ENCODE data around the gene MCOLN1. TPM values are rescaled to one million over a fixed set of nuclear protein-coding genes. Genes with fewer than 3 reads are reported as not detected.

MCOLN1 gene
- polyA plus RNA-seq (2013), result 26.7 and 29.7 TPM in 2 replicates

DNA sequence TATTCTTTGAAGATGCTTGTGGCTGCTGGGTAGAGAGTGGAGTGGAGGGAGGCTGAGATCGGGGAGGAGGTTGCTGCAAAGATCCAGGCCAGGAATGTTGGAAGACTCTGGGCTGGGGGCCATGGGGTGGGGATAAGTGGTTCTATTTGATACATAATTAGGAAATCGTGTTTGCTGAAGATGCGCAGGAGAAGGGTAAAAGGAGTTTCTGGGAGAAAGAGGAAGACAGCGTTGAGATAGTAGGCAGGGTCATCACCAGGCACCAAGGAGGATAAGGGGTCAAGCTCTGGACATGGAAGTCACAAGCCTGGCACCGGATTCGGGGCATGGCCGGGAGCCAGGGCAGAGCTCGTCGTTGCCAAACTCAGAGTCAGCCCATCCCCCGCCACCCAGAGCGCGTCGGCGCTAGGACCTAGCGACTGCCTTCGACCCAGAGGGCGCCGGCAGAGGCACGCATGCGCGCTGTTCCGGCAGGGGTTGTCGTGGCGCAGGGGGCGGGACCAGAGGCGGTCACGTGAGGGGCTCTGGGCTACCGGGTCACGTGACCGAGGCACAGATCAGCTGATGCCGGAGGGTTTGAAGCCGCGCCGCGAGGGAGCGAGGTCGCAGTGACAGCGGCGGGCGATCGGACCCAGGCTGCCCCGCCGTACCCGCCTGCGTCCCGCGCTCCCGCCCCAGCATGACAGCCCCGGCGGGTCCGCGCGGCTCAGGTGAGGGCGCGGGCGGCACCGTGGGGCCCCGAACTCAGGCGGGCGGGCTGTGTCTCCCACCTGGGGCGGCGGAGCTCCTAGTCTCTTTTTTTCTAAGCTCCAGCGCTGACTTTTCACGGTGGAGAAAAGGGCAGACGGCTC is at the start of gene MCOLN1:
MCOLN1 (plus strand) TSS at position 553 of the 851 bp plus-strand sequence; CDS start at position 680, 127 bp downstream.
- Histone ChIP-seq H2BK5ac (ENCODE audit: low read depth, low read length, poor library complexity) (peak within 1 kb of the TSS; percentile 70), H2BK120ac (ENCODE audit: insufficient read depth, low read length, poor library complexity) (peak within 1 kb of the TSS; percentile 75), H2BK12ac (ENCODE audit: low read length) (peak within 1 kb of the TSS; percentile 67), H3K9me3 (ENCODE audit: insufficient read depth, low read depth, low read length) (no peaks in the 10 kb centered on the region), H3K4ac (ENCODE audit: low read depth, low read length) (peak within 1 kb of the TSS; percentile 68), H3K4me2 (ENCODE audit: low read length) (peak within 1 kb of the TSS; percentile 96), H3K23ac (ENCODE audit: low read length) (no peak within 1 kb of the TSS), H2AK5ac (ENCODE audit: low read length) (peak within 1 kb of the TSS; percentile 94), H3K4me1 (ENCODE audit: control insufficient read depth in 1 of 2, insufficient read depth in 2 of 2, low read length in 2 of 2) (peaks cover 5 to 10% of the 10 kb centered on the region in 2 experiments), H2AFZ (ENCODE audit: insufficient read depth, low read length, poor library complexity) (peak within 1 kb of the TSS; percentile 83), H4K91ac (ENCODE audit: low read depth, low read length) (peak within 1 kb of the TSS; percentile 87), H3K9ac (ENCODE audit: low read length) (peak within 1 kb of the TSS; percentile 71), H4K12ac (ENCODE audit: low read depth, low read length) (peak within 1 kb of the TSS; percentile 96), H4K8ac (ENCODE audit: low read depth, low read length) (peak within 1 kb of the TSS; percentile 92), H3K27ac (ENCODE audit: low read depth, low read length) (peak within 1 kb of the TSS; percentile 22), H3K14ac (ENCODE audit: low read length) (peak within 1 kb of the TSS; percentile 84), H3K27me3 (ENCODE audit: insufficient read depth, low read length) (no peaks in the 10 kb centered on the region), H3K79me2 (ENCODE audit: control insufficient read depth, insufficient read depth, low read length, poor library complexity) (peaks cover 6% of the 10 kb centered on the region), H3K79me1 (ENCODE audit: low read length) (peaks cover 7% of the 10 kb centered on the region), H3K18ac (ENCODE audit: low read length) (peak within 1 kb of the TSS; percentile 88), H3K4me3 (ENCODE audit: low read depth, low read length) (peak within 1 kb of the TSS; percentile 93), H3K36me3 (ENCODE audit: control insufficient read depth in 1 of 2, insufficient read depth in 2 of 2, low read length in 2 of 2) (peaks cover 39 to 45% of the 10 kb centered on the region in 2 experiments)
- DNase-seq, result peak; percentile 99
- no CpG with 5 or more reads among the region's 65 CpGs for WGBS (ENCODE audit: extremely low coverage, insufficient coverage, insufficient read length)

DNA sequence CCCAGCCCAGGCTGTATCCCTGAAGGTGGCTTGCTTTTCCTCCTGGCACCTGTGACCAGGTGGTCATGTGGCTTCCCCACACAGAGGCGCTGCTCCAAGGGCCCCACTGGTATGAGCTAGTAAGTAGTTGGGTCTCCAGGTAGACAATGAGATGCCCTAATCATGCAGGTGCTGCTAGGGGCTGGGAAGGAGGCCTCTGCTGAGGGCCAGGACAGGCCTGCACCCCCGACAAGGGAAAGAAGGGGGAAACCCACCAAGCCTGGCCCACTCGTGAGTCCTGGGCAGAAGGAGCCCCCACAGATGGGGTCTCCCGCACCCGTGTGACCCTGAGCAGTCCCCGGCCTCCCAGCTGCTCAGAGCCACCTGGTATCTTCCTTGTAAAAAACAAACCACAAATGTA is 46.8 kb upstream of the MCOLN1 start:
- Histone ChIP-seq H3K4me2 (ENCODE audit: low read length) (no peak overlapping the region), H3K4me3 (ENCODE audit: low read depth, low read length) (no peak overlapping the region), H3K9ac (ENCODE audit: low read length) (no peak overlapping the region), H3K27ac (ENCODE audit: low read depth, low read length) (no peak overlapping the region), H3K4ac (ENCODE audit: low read depth, low read length) (no peak overlapping the region), H2BK5ac (ENCODE audit: low read depth, low read length, poor library complexity) (no peak overlapping the region), H3K23ac (ENCODE audit: low read length) (no peak overlapping the region), H3K18ac (ENCODE audit: low read length) (no peak overlapping the region), H4K12ac (ENCODE audit: low read depth, low read length) (no peak overlapping the region), H3K79me1 (ENCODE audit: low read length) (peaks cover 35% of the 10 kb centered on the region), H3K79me2 (ENCODE audit: control insufficient read depth, insufficient read depth, low read length, poor library complexity) (peaks cover 5% of the 10 kb centered on the region), H2AK5ac (ENCODE audit: low read length) (no peak overlapping the region), H2AFZ (ENCODE audit: insufficient read depth, low read length, poor library complexity) (no peak overlapping the region), H2BK12ac (ENCODE audit: low read length) (peak overlapping the region; percentile 12), H3K14ac (ENCODE audit: low read length) (no peak overlapping the region), H4K91ac (ENCODE audit: low read depth, low read length) (peak overlapping the region; percentile 15), H3K27me3 (ENCODE audit: insufficient read depth, low read length) (no peaks in the 10 kb centered on the region), H4K8ac (ENCODE audit: low read depth, low read length) (no peak overlapping the region), H3K4me1 (ENCODE audit: control insufficient read depth in 1 of 2, insufficient read depth in 2 of 2, low read length in 2 of 2) (peaks cover 21 to 27% of the 10 kb centered on the region in 2 experiments), H3K9me3 (ENCODE audit: insufficient read depth, low read depth, low read length) (peaks cover 2% of the 10 kb centered on the region), H2BK120ac (ENCODE audit: insufficient read depth, low read length, poor library complexity) (no peak overlapping the region), H3K36me3 (ENCODE audit: control insufficient read depth in 1 of 2, insufficient read depth in 2 of 2, low read length in 2 of 2) (peaks cover 32 to 33% of the 10 kb centered on the region in 2 experiments)
- no peak for DNase-seq
- WGBS (ENCODE audit: extremely low coverage, insufficient coverage, insufficient read length), result no CpG with 5 or more reads among the region's 6 CpGs

DNA sequence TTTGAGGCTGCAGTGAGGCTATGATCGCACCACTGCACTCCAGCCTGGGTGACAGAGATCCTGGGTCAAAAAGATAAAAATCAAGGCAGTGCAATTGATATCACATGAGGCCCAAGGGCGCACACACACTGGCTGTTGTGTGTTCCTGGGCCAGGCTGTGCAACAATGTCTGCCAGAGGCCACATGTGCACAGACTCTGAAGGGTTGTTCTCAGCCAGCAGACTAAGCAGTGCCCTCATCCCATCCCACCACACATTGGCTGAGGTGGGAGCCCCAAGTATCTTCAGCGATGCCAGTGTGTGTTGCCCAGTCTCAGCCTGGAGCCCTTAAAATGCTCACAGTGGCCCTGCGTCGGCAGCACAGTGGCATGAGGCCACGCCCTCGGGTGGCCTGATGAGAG is 46.2 kb upstream of the MCOLN1 start:
- peaks cover 40% of the 10 kb centered on the region for H3K79me1 ChIP-seq (ENCODE audit: low read length)
- peak overlapping the region; percentile 45 for H3K18ac ChIP-seq (ENCODE audit: low read length)
- peak overlapping the region; percentile 23 for H4K12ac ChIP-seq (ENCODE audit: low read depth, low read length)
- no peaks in the 10 kb centered on the region for H3K27me3 ChIP-seq (ENCODE audit: insufficient read depth, low read length)
- no peak overlapping the region for H3K4me3 ChIP-seq (ENCODE audit: low read depth, low read length)
- H3K9ac ChIP-seq (ENCODE audit: low read length), result no peak overlapping the region
- H3K14ac ChIP-seq (ENCODE audit: low read length), result peak overlapping the region; percentile 72
- H3K23ac ChIP-seq (ENCODE audit: low read length), result no peak overlapping the region
- peak overlapping the region; percentile 91 for H2AK5ac ChIP-seq (ENCODE audit: low read length)
- H3K4me2 ChIP-seq (ENCODE audit: low read length), result no peak overlapping the region
- peak overlapping the region; percentile 55 for H2BK120ac ChIP-seq (ENCODE audit: insufficient read depth, low read length, poor library complexity)
- H3K27ac ChIP-seq (ENCODE audit: low read depth, low read length), result no peak overlapping the region
- peaks cover 26 to 31% of the 10 kb centered on the region in 2 experiments for H3K4me1 ChIP-seq (ENCODE audit: control insufficient read depth in 1 of 2, insufficient read depth in 2 of 2, low read length in 2 of 2)
- H3K4ac ChIP-seq (ENCODE audit: low read depth, low read length), result peak overlapping the region; percentile 12
- H3K36me3 ChIP-seq (ENCODE audit: control insufficient read depth in 1 of 2, insufficient read depth in 2 of 2, low read length in 2 of 2), result peaks cover 26 to 27% of the 10 kb centered on the region in 2 experiments
- H2AFZ ChIP-seq (ENCODE audit: insufficient read depth, low read length, poor library complexity), result no peak overlapping the region
- H4K91ac ChIP-seq (ENCODE audit: low read depth, low read length), result peak overlapping the region; percentile 77
- H3K9me3 ChIP-seq (ENCODE audit: insufficient read depth, low read depth, low read length), result peaks cover 2% of the 10 kb centered on the region
- DNase-seq, result no peak
- peaks cover 8% of the 10 kb centered on the region for H3K79me2 ChIP-seq (ENCODE audit: control insufficient read depth, insufficient read depth, low read length, poor library complexity)
- WGBS (ENCODE audit: extremely low coverage, insufficient coverage, insufficient read length), result no CpG with 5 or more reads among the region's 7 CpGs
- peak overlapping the region; percentile 79 for H2BK12ac ChIP-seq (ENCODE audit: low read length)
- peak overlapping the region; percentile 64 for H4K8ac ChIP-seq (ENCODE audit: low read depth, low read length)
- peak overlapping the region; percentile 11 for H2BK5ac ChIP-seq (ENCODE audit: low read depth, low read length, poor library complexity)

DNA sequence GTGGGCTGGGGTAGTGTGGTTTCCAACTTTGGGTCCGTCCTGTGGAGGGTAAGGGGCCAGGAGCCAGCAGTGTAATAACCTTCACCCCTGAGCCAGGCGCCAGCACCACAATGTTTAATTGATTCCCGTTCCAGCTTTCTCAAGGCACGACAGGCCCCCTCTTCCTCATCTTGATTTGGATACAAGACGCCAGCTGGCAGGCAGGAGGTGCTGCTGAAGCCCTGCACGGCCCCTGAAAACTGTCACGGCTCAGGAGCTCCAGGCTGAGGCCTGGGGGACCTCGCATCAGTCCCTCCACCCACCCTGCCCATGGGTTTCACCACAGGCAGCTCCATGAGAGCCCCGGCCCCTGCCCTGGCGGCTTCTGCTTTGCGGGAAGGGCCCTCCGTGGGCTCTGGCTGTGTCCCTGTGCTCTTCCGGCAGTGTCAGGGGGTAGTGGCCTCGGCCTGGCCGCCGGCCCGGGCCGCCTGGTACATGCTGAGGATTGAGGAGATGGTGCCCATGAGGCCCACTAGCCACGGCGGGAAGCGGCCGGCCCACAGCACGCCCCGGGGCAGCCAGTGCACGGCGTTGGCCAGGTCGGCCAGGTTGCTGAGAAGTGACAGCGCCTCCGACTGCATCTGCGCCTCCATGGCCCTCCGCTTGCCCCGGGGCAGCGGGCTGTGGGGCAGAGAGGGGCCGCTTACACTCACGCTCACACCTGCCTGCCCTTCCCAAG is 45.5 kb upstream of the MCOLN1 start:
- peak overlapping the region; percentile 93 for H2BK12ac ChIP-seq (ENCODE audit: low read length)
- no peak for DNase-seq
- WGBS (ENCODE audit: extremely low coverage, insufficient coverage, insufficient read length), result no CpG with 5 or more reads among the region's 35 CpGs
- H3K4me3 ChIP-seq (ENCODE audit: low read depth, low read length), result no peak overlapping the region
- H3K36me3 ChIP-seq (ENCODE audit: control insufficient read depth in 1 of 2, insufficient read depth in 2 of 2, low read length in 2 of 2), result peaks cover 19 to 20% of the 10 kb centered on the region in 2 experiments
- H3K9ac ChIP-seq (ENCODE audit: low read length), result no peak overlapping the region
- peak overlapping the region; percentile 6 for H3K27ac ChIP-seq (ENCODE audit: low read depth, low read length)
- H3K27me3 ChIP-seq (ENCODE audit: insufficient read depth, low read length), result no peaks in the 10 kb centered on the region
- H3K4ac ChIP-seq (ENCODE audit: low read depth, low read length), result peak overlapping the region; percentile 15
- H3K4me1 ChIP-seq (ENCODE audit: control insufficient read depth in 1 of 2, insufficient read depth in 2 of 2, low read length in 2 of 2), result peaks cover 26 to 36% of the 10 kb centered on the region in 2 experiments
- no peak overlapping the region for H2AFZ ChIP-seq (ENCODE audit: insufficient read depth, low read length, poor library complexity)
- H3K9me3 ChIP-seq (ENCODE audit: insufficient read depth, low read depth, low read length), result peaks cover 4% of the 10 kb centered on the region
- H2BK120ac ChIP-seq (ENCODE audit: insufficient read depth, low read length, poor library complexity), result peak overlapping the region; percentile 55
- no peak overlapping the region for H2BK5ac ChIP-seq (ENCODE audit: low read depth, low read length, poor library complexity)
- H4K91ac ChIP-seq (ENCODE audit: low read depth, low read length), result peak overlapping the region; percentile 77
- no peak overlapping the region for H3K23ac ChIP-seq (ENCODE audit: low read length)
- H3K4me2 ChIP-seq (ENCODE audit: low read length), result no peak overlapping the region
- H3K79me1 ChIP-seq (ENCODE audit: low read length), result peaks cover 46% of the 10 kb centered on the region
- peak overlapping the region; percentile 23 for H4K12ac ChIP-seq (ENCODE audit: low read depth, low read length)
- peak overlapping the region; percentile 45 for H3K18ac ChIP-seq (ENCODE audit: low read length)
- peak overlapping the region; percentile 91 for H2AK5ac ChIP-seq (ENCODE audit: low read length)
- H3K14ac ChIP-seq (ENCODE audit: low read length), result peak overlapping the region; percentile 72
- peak overlapping the region; percentile 64 for H4K8ac ChIP-seq (ENCODE audit: low read depth, low read length)
- H3K79me2 ChIP-seq (ENCODE audit: control insufficient read depth, insufficient read depth, low read length, poor library complexity), result peaks cover 8% of the 10 kb centered on the region
